HepG2 (cell line): Measurements from ENCODE around the gene TAF8. TPM values are rescaled to one million over a fixed set of nuclear protein-coding genes. Genes with fewer than 3 reads are reported as not detected.

Source experiments
- ATAC-seq: fragments of 200-7000 bp; cut with Tn5 transposase; 3 replicates; pipeline ENCODE4 v1.9.1; 2020; ENCODE audit warnings: mild to moderate bottlenecking, moderate library complexity
- BruUV-seq: library from RNA; stranded (reverse); fragments of 400-500 nt; replicated peaks from 2 replicates; lab custom pipeline; 2021; lab: Mats Ljungman, UMichigan
- CTCF ChIA-PET: fragments of 300-600 bp; formaldehyde crosslinking; extraction: SDS; loops from one replicate; lab custom pipeline; 2021; ENCODE audit warnings: low total read pairs, inconsistent platforms, low intra/inter-chr PET ratio; lab: Yijun Ruan, JAX
- POLR2A ChIA-PET: fragments of 350-600 bp; sonication (Branson Sonifier 250); formaldehyde crosslinking; loops from one replicate; lab custom pipeline; 2020; ENCODE audit warnings: antibody characterized with exemption, inconsistent platforms; lab: Yijun Ruan, JAX
- DNase-seq: peaks from one replicate; pipeline ENCODE4 v3.0.0-alpha.2; 2015; ENCODE audit warnings: low spot score
- FAIRE-seq: peaks from 3 replicates; lab custom pipeline; 2011; peaks lifted over from hg19 to GRCh38; lab: Jason Lieb, UNC
- H2AFZ ChIP-seq: one replicate; pipeline ENCODE4 v1.6.1; 2011; ENCODE audit warnings: low read length, inconsistent platforms
- H3K27ac ChIP-seq: fragments of 300-600 bp; 3 replicates; pipeline ENCODE4 v1.8.0; 2011; ENCODE audit warnings: mixed run types, mild to moderate bottlenecking, mixed read lengths, low read length, inconsistent platforms; ENCODE audit not compliant: insufficient read depth; ENCODE audit errors: extremely low read length
- H3K27me3 ChIP-seq, 2 experiments: fragments of 200-600 bp in 1 of 2; 2 replicates in 1 of 2; 3 replicates in 1 of 2; pipeline versions ENCODE4 v1.6.0 to v1.8.0; 2011; ENCODE audit warnings: low read length in 2 of 2, mild to moderate bottlenecking in 2 of 2, moderate library complexity in 2 of 2, inconsistent platforms in 1 of 2; ENCODE audit not compliant: insufficient read depth in 2 of 2, control insufficient read depth in 1 of 2
- H3K36me3 ChIP-seq, 2 experiments: fragments of 200-600 bp in 1 of 2; replicated peaks in 1 of 2; 2 replicates in 1 of 2; 3 replicates in 1 of 2; pipeline versions ENCODE4 v1.5.1 to v1.8.0; 2011; ENCODE audit warnings: low read length in 2 of 2, inconsistent platforms in 1 of 2; ENCODE audit not compliant: insufficient read depth in 2 of 2, control insufficient read depth in 1 of 2
- H3K4me1 ChIP-seq: 2 replicates; pipeline ENCODE4 v1.5.1; 2012; ENCODE audit warnings: low read length, inconsistent platforms; ENCODE audit not compliant: insufficient read depth
- H3K4me2 ChIP-seq: 2 replicates; pipeline ENCODE4 v1.6.0; 2011; ENCODE audit warnings: low read depth, low read length, inconsistent platforms
- H3K4me3 ChIP-seq, 3 experiments: fragments of 200-600 bp in 1 of 3; sonication (generic), shearing (Covaris generic) in 1 of 3; replicated peaks in 1 of 3; 2 replicates each; pipeline ENCODE4 v1.5.1; 2011 to 2016; ENCODE audit warnings: low read length in 3 of 3, inconsistent platforms in 2 of 3, low read depth in 2 of 3, mild to moderate bottlenecking in 2 of 3, control low read depth in 1 of 3, mixed read lengths in 1 of 3; ENCODE audit not compliant: insufficient read depth in 1 of 3
- H3K79me2 ChIP-seq: one replicate; pipeline ENCODE4 v1.6.1; 2011; ENCODE audit warnings: low read length, inconsistent platforms; ENCODE audit not compliant: insufficient read depth
- H3K9ac ChIP-seq: 2 replicates; pipeline ENCODE4 v1.6.0; 2011; ENCODE audit warnings: mild to moderate bottlenecking, low read depth, low read length, inconsistent platforms; ENCODE audit not compliant: insufficient read depth
- H3K9me3 ChIP-seq: 2 replicates; pipeline ENCODE4 v1.5.1; 2012; ENCODE audit warnings: mild to moderate bottlenecking, low read length
- H4K20me1 ChIP-seq: 2 replicates; pipeline ENCODE4 v1.6.0; 2011; ENCODE audit warnings: inconsistent platforms, mild to moderate bottlenecking, low read length, moderate library complexity; ENCODE audit not compliant: insufficient read depth
- ARHGAP35 ChIP-seq: sonication (generic); formaldehyde crosslinking; IDR thresholded peaks from 2 replicates; pipeline ENCODE4 v1.9.0; 2022; ENCODE audit warnings: mild to moderate bottlenecking, inconsistent platforms, moderate library complexity, missing genetic modification reagents, borderline replicate concordance
- ARNT2 ChIP-seq: sonication (generic); formaldehyde crosslinking; IDR thresholded peaks from 2 replicates; pipeline ENCODE4 v1.8.0; 2022; ENCODE audit warnings: mild to moderate bottlenecking, low read depth, missing genetic modification reagents, moderate library complexity
- E2F2 ChIP-seq: sonication (generic); formaldehyde crosslinking; IDR thresholded peaks from 2 replicates; pipeline ENCODE4 v1.4.0; 2020; ENCODE audit warnings: missing genetic modification reagents, borderline replicate concordance
- FOSL2 ChIP-seq: sonication (generic); formaldehyde crosslinking; IDR thresholded peaks from 2 replicates; pipeline ENCODE4 v1.4.0; 2020; ENCODE audit warnings: missing genetic modification reagents
- HMG20A ChIP-seq: IDR thresholded peaks from 2 replicates; pipeline ENCODE4 v1.6.1; 2016; ENCODE audit warnings: borderline replicate concordance
- HOXA3 ChIP-seq: sonication (generic); formaldehyde crosslinking; IDR thresholded peaks from 2 replicates; pipeline ENCODE4 v1.5.0; 2020; ENCODE audit warnings: missing genetic modification reagents
- PHF20 ChIP-seq: sonication (generic); formaldehyde crosslinking; IDR thresholded peaks from 2 replicates; pipeline ENCODE4 v1.5.0; 2020; ENCODE audit warnings: mild to moderate bottlenecking, missing genetic modification reagents
- SMC3 ChIP-seq: IDR thresholded peaks from 2 replicates; pipeline ENCODE4 v1.6.1; 2011; ENCODE audit warnings: low read length, improper control_type of control experiment
- SOX13 ChIP-seq, 3 experiments: fragments of 450-650 bp in 1 of 3; sonication (generic) in 1 of 3; formaldehyde crosslinking in 1 of 3; IDR thresholded peaks in 2 of 3; conservative IDR thresholded peaks in 1 of 3; 2 replicates each; pipeline versions ENCODE4 v1.5.0 to v1.6.1; 2016 to 2020; ENCODE audit warnings: antibody characterized with exemption in 1 of 3, mild to moderate bottlenecking in 1 of 3, missing compliant biosample characterization in 1 of 3, missing genetic modification reagents in 1 of 3, moderate library complexity in 1 of 3
- SSRP1 ChIP-seq: IDR thresholded peaks from 2 replicates; pipeline ENCODE4 v1.6.1; 2016; ENCODE audit warnings: control low read depth
- ZNF20 ChIP-seq: sonication (generic); formaldehyde crosslinking; IDR thresholded peaks from 2 replicates; pipeline ENCODE4 v1.4.0; 2020; ENCODE audit warnings: mild to moderate bottlenecking, moderate library complexity, missing genetic modification reagents
- ZNF24 ChIP-seq: fragments of 450-650 bp; IDR thresholded peaks from 2 replicates; pipeline ENCODE4 v1.6.1; 2017; ENCODE audit warnings: antibody characterized with exemption, mild to moderate bottlenecking
- ZNF414 ChIP-seq: sonication (generic); formaldehyde crosslinking; IDR thresholded peaks from 2 replicates; pipeline ENCODE4 v1.5.0; 2020; ENCODE audit warnings: missing genetic modification reagents
- ZNF770 ChIP-seq: sonication (generic); formaldehyde crosslinking; IDR thresholded peaks from 2 replicates; pipeline ENCODE4 v1.5.0; 2020; ENCODE audit warnings: mild to moderate bottlenecking, missing genetic modification reagents
- WGBS: methylation state at CpG from one replicate; pipeline ENCODE4 v1.1.6; 2017; ENCODE audit warnings: low lambda C conversion rate; 5-methylcytosine and 5-hydroxymethylcytosine counted together
- in situ Hi-C: cut with HindIII; loops from 2 replicates; pipeline ENCODE4 v1.10.0; 2017; ENCODE audit warnings: low pct_unique_long_range_greater_than_20kb; ENCODE audit not compliant: extremely low pct_ligation_motif_present
- intact Hi-C: fragments of 100-400 bp; cut with micrococcal nuclease; formaldehyde crosslinking; loops from one replicate; pipeline ENCODE4 v1.10.0; 2022; ENCODE audit not compliant: unreplicated experiment
- polyA plus RNA-seq, 8 experiments: library from polyadenylated mRNA; depleted of rRNA in 3 of 8; stranded (reverse) in 7 of 8; unstranded in 1 of 8; fragments of >200 nt; fragmentation: Illumina TruSeq in 4 of 8; extraction: Trizol in 4 of 8; gene quantifications; 2 replicates each; pipeline versions ENCODE4 v1.2.1 to v1.2.3, GENCODE V29; 2011 to 2016; ENCODE audit warnings: low read depth in 4 of 8, missing spikeins in 1 of 8, mixed read lengths in 1 of 8; ENCODE audit not compliant: insufficient read depth in 1 of 8
- total RNA-seq, 5 experiments: library from RNA; depleted of rRNA; stranded (reverse); fragments of >200 nt; fragmentation: Illumina TruSeq; extraction: Trizol; gene quantifications; 2 replicates each; pipeline ENCODE4 v1.2.3, GENCODE V29; 2016; ENCODE audit warnings: low read depth in 1 of 5

TAF8 gene
- total and polyA plus RNA-seq, 2 of the 13 experiments (the other 11 are each of a cell fraction or from before 2014, with no cell fraction given): 25.2 to 25.8 TPM

GRCh38 chr6:42131531-42131930 lies 81.2 kb downstream of the TAF8 start:
- H3K4me1 ChIP-seq: peaks cover 24% of the 10 kb centered on the region
- in situ Hi-C loops (no loop called here), intact Hi-C loops (no loop called here)
- H3K9ac ChIP-seq: no peak overlapping the region
- no TSS peak for BruUV-seq
- H3K4me3 ChIP-seq: no peak overlapping the region
- DNase-seq (no peak), ATAC-seq (peak; percentile 15; the same call in 1 of the 3 replicates), FAIRE-seq (no peak)
- no peak overlapping the region for H3K27ac ChIP-seq
- H3K4me2 ChIP-seq: no peak overlapping the region
- TF ChIP-seq FOSL2 (CRISPR knock-in tag) (0 out of 2 replicates have a peak, but pooled peaks have one; percentile 32), PHF20 (no peak), SOX13 (IDR thresholded peaks at IDR 0.05) (no peak), SOX13 (CRISPR knock-in tag; conservative IDR thresholded peaks at IDR 0.05 in 1 of 2, IDR thresholded peaks at IDR 0.05 in 1 of 2) (peak in 1 of 2 experiments; percentile 27; a peak in 1 of 4 replicates)
- 0 out of 5 replicates have a peak, but pooled peaks cover 0 to 4% of the 10 kb centered on the region in 2 experiments for H3K36me3 ChIP-seq
- ChIA-PET CTCF (no interaction called here), POLR2A (no interaction called here)
- H2AFZ ChIP-seq: no peak overlapping the region
- no peaks in the 10 kb centered on the region for H3K9me3 ChIP-seq
- no peaks in the 10 kb centered on the region for H3K79me2 ChIP-seq
- 68% methylated on average over 11 of the region's 11 CpGs for WGBS
- no peaks in the 10 kb centered on the region for H3K27me3 ChIP-seq
- no peaks in the 10 kb centered on the region for H4K20me1 ChIP-seq

GRCh38 chr6:42133926-42134325 lies 83.6 kb downstream of the TAF8 start:
- H3K4me1 ChIP-seq: peaks cover 48% of the 10 kb centered on the region
- H3K36me3 ChIP-seq: no peaks in the 10 kb centered on the region
- H3K4me2 ChIP-seq: no peak overlapping the region
- H2AFZ ChIP-seq: no peak overlapping the region
- BruUV-seq: no TSS peak
- FAIRE-seq: no peak
- CTCF ChIA-PET: no interaction called here
- no peaks in the 10 kb centered on the region for H3K27me3 ChIP-seq
- no peak overlapping the region for H3K4me3 ChIP-seq
- in situ Hi-C loops (no loop called here), intact Hi-C loops (no loop called here)
- H3K9ac ChIP-seq: no peak overlapping the region
- 29% methylated on average over 4 of the region's 4 CpGs for WGBS
- peak; percentile 10; the same call in 2 of the 3 replicates for ATAC-seq
- DNase-seq: no peak
- no peaks in the 10 kb centered on the region for H3K79me2 ChIP-seq
- POLR2A ChIA-PET: interaction anchor here (1.3 kb wide), 1 partner anchor 34 kb away, joined by 4 read pairs; no protein-coding TSS in a partner anchor
- no peaks in the 10 kb centered on the region for H4K20me1 ChIP-seq
- no peaks in the 10 kb centered on the region for H3K9me3 ChIP-seq
- no peak overlapping the region for H3K27ac ChIP-seq
- TF ChIP-seq HMG20A (CRISPR knock-in tag) (no peak), ARHGAP35 (CRISPR knock-in tag) (no peak), ZNF770 (no peak), ZNF414 (CRISPR knock-in tag) (no peak), E2F2 (CRISPR knock-in tag) (no peak), SSRP1 (CRISPR knock-in tag) (no peak), HOXA3 (CRISPR knock-in tag) (0 out of 2 replicates have a peak, but pooled peaks have one; percentile 19), ZNF24 (no peak), ARNT2 (no peak), SMC3 (0 out of 2 replicates have a peak, but pooled peaks have one; percentile 1), ZNF20 (no peak)
